GM12891 (cell line): ENCODE results near the gene DKKL1.
"Not testable (repeated sequence)": the region's sequence is repeated elsewhere in the genome, so short reads cannot be mapped to it uniquely, and the experiment has no call there.

Source experiments
- DNase-seq: peaks from one replicate; pipeline ENCODE4 v3.0.0; 2011; ENCODE audit warnings: low spot score; ENCODE audit not compliant: insufficient read length
- FAIRE-seq: peaks from 2 replicates; lab custom pipeline; 2011; peaks lifted over from hg19 to GRCh38; lab: Jason Lieb, UNC
- PAX5 ChIP-seq: IDR thresholded peaks from 2 replicates; pipeline ENCODE4 v1.6.1; 2011; ENCODE audit warnings: low read length, moderate library complexity, mild to moderate bottlenecking; ENCODE audit not compliant: insufficient read depth, severe bottlenecking
- POLR2A ChIP-seq: IDR thresholded peaks from 2 replicates; pipeline ENCODE4 v1.6.1; 2011; ENCODE audit warnings: low read depth, low read length, control low read depth
- POLR2AphosphoS5 ChIP-seq: IDR thresholded peaks from 2 replicates; pipeline ENCODE4 v1.6.1; 2011; ENCODE audit warnings: low read depth, low read length, control low read depth
- POU2F2 ChIP-seq: IDR thresholded peaks from 2 replicates; pipeline ENCODE4 v1.6.1; 2011; ENCODE audit warnings: low read depth, mild to moderate bottlenecking, control low read depth, low read length, moderate library complexity
- SPI1 ChIP-seq: IDR thresholded peaks from 2 replicates; pipeline ENCODE4 v1.6.1; 2011; ENCODE audit warnings: low read depth, low read length, control low read depth
- TAF1 ChIP-seq: IDR thresholded peaks from 2 replicates; pipeline ENCODE4 v1.6.1; 2011; ENCODE audit warnings: low read depth, low read length, control low read depth

DKKL1 gene

DNA sequence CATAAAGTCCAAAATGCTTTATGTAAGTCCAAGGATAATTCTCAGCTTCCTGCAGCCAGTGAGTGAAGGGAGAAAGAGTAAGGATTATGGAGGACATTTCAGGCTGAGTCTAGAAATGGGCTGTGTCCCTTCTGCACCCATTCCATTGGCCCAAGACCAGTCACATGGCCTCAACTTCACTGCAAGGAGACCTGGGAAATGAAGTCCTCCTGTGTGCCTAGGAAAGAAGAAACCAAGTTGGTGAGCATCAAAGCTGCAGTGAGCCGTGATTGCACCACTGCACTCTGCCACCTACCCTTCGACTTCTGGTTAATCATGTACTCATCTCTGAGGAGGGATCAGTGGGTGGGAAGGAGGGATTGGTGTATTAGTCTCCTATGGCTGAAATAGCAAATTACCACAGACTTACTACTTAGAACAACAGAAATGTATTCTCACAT, 32.0 kb upstream of the DKKL1 start:
- no peak for TF ChIP-seq SPI1
- no peak for TF ChIP-seq POU2F2
- TF ChIP-seq PAX5 = no peak
- no peak for TF ChIP-seq POLR2AphosphoS5
- TF ChIP-seq TAF1 = no peak
- no peak for TF ChIP-seq POLR2A
- DNase-seq (no peak), FAIRE-seq (peak; percentile 96)

DNA sequence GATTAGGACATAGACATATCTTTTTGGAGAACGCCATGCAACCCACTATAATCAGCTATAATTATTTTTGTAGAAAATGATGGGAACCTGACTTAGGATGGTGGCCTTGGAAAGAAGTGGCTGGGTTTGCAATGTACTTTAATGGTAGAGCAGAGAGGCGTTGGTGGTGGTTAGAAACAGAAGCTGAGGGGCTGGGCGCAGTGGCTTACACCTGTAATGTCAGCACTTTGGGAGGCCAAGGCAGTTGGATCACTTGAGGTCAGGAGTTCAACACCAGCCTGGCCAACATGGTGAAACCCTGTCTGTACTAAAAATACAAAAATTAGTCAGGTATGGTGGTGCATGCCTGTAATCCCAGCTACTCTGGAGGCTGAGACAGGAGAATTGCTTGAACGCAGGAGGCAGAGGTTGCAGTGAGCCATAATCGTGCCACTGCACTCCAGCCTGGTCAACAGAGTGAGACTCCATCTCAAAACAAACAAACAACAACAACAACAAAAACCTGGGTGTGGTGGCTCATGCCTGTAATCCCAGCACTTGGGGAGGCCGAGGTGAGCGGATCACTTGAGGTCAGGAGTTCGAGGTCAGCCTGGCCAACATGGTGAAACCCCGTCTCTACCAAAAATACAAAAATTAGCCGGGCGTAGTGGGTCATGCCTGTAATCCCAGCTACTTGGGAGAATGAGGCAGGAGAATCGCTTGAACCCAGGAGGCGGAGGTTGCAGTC, 30.8 kb upstream of the DKKL1 start:
- not testable (repeated sequence) for FAIRE-seq

DNA sequence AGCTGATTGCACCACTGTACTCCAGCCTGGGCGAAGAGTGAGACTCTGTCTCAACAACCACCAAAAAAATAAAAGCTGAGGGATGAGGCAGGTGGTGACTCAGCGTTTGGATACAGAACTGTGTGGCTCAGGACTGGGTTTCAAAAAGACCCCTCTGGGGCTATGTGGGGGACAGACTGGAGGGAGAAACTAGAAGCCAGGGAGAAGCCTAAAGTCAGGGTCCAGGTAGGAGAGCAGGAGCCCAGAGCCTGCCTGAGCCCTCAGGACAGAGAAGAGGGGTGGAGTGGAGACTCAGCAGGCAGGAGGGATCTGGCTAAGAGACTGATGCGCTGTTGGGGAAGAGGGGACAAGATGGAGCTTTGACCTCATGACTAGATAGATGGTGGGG, 30.3 kb upstream of the DKKL1 start:
- FAIRE-seq (no peak), DNase-seq (no peak)
- TF ChIP-seq POLR2A (no peak), POU2F2 (no peak), SPI1 (no peak), POLR2AphosphoS5 (no peak), TAF1 (no peak), PAX5 (no peak)

More for the DNA sequence above, 30.8 kb upstream of the DKKL1 start:
- not testable (repeated sequence) for DNase-seq

DNA sequence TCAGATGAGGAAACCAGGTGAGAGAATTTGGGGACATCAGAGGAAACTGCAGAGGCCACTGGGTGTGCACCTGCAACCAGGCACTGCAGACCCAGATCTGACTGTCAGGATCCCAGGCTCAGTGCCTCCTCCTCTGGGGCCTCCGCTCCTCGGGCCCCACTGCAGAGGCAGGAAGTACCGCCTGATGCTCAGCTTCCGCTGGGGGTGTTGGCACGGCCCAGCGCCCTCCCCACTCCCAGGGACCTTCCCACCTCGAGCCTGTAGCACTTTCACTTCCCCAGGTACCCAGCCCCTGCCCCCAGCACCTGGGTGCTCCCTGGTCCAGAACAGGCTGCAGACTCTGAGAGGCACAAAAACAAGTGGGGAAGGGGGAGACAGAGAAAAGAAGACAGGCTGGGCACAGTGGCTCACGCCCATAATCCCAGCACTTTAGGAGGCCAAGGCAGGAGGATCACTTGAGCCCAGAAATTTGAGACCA, 29.8 kb upstream of the DKKL1 start:
- TF ChIP-seq PAX5 = peak; percentile 57
- TF ChIP-seq TAF1 = peak; percentile 55; the same call in 1 of the 2 replicates
- peak; percentile 81 for TF ChIP-seq POLR2AphosphoS5
- TF ChIP-seq POLR2A = peak; percentile 73
- TF ChIP-seq POU2F2 = no peak; the same call in 1 of the 2 replicates
- peak; percentile 95 for TF ChIP-seq SPI1
- no peak for DNase-seq
- FAIRE-seq = peak; percentile 94

DNA sequence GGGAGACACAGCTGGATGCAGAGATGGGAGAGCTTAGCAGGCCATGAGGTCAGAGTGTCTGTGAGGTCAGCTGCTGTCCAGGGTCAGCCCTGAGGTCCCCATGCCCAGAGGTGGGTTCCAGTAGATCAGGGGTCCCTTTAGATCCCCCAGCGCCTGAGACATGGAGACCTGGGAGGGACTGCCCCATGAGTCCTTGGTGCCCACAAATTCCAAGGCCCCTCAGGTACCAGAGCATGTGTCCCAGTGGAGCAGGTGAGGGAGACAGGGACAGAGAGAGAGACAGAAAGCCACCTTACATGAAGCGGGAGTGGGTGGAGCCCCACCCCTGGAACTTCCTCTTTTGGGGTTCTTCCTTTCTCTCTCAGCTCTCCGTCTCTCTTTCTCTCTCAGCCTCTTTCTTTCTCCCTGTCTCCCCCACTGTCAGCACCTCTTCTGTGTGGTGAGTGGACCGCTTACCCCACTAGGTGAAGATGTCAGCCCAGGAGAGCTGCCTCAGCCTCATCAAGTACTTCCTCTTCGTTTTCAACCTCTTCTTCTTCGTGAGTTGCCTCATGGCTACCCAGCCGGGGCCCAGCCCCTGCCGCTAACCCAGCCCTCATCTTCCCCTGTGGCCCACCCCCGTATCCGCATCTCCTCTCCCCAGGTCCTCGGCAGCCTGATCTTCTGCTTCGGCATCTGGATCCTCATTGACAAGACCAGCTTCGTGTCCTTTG, 28.4 kb upstream of the DKKL1 start, which contains the start of gene CD37:
CD37 (plus strand) TSS at position 336 of the 713 bp plus-strand sequence; CDS start at position 471, 135 bp downstream.
- DNase-seq (peak; percentile 58), FAIRE-seq (peak; percentile 81)
- TF ChIP-seq POU2F2 (0 out of 2 replicates have a peak, but pooled peaks have one; percentile 13), TAF1 (peak; percentile 74), PAX5 (no peak), SPI1 (peak; percentile 88), POLR2AphosphoS5 (peak; percentile 87), POLR2A (peak; percentile 83)

DNA sequence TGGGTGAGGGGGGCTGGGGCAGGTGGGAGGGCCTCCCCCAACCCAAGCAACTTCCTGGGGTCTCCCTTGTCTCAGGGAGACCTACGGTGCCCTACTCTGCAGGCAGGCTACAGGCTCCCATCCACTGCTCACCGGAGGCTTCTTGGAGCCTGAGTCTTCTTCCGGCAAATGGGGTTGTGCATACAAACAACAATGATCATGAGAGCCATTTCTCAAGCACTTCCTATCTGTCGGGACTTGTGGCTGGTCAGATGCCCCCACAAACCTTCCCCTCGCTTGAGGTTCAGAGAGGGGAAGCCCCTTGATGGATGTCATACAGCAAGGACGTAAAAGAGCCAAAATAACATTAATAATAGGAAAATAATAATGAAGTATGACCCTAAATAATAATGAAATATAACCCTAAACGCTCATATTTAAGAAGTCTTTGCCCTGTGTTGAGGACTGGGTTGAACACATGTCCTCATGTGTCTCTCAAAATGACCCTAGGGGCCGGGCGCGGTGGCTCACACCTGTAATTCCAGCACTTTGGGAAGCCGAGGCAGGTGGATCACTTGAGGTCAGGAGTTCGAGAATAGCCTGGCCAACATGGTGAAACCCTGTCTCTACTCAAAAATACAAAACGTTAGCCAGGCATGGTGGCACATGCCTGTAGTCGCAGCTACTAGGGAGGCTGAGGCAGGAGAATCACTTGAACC, 27.7 kb upstream of the DKKL1 start:
- TF ChIP-seq POU2F2 = no peak
- TF ChIP-seq POLR2A = no peak
- no peak for TF ChIP-seq POLR2AphosphoS5
- no peak for TF ChIP-seq PAX5
- no peak for TF ChIP-seq TAF1
- no peak for TF ChIP-seq SPI1
- peak; percentile 52 for FAIRE-seq
- no peak for DNase-seq

DNA sequence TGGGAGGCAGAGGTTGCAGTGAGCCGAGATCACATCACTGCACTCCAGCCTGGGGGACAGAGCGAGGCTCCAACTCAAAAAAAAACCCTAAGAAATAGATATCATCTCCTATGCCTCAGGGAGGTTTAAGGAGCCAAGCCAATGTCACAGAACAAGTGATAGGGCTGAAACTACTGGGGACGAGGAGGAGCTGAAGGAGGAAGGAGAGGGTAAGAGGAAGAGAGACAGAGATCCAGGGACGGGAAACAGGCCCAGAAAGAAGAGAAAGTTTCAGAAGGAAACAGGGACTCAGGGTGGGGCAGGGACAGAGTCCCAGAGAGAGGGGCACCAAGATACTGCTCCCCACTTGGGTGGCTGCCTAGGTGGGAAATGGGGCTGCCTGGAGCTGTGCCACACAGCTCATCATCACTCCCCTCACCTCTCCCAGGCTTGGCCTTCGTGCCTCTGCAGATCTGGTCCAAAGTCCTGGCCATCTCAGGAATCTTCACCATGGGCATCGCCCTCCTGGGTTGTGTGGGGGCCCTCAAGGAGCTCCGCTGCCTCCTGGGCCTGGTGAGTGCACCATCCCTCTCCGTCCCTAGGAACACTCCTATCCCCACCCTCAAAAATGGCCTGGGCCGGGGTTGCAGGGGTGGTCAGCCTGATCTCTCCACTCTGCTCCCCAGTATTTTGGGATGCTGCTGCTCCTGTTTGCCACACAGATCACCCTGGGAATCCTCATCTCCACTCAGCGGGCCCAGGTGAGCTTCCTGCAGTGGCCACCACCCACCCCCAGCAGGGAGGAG, 27.0 kb upstream of the DKKL1 start:
- TF ChIP-seq TAF1 (no peak), POLR2A (no peak), POLR2AphosphoS5 (no peak), PAX5 (no peak), POU2F2 (no peak), SPI1 (no peak)
- no peak for FAIRE-seq
- DNase-seq = no peak

DNA sequence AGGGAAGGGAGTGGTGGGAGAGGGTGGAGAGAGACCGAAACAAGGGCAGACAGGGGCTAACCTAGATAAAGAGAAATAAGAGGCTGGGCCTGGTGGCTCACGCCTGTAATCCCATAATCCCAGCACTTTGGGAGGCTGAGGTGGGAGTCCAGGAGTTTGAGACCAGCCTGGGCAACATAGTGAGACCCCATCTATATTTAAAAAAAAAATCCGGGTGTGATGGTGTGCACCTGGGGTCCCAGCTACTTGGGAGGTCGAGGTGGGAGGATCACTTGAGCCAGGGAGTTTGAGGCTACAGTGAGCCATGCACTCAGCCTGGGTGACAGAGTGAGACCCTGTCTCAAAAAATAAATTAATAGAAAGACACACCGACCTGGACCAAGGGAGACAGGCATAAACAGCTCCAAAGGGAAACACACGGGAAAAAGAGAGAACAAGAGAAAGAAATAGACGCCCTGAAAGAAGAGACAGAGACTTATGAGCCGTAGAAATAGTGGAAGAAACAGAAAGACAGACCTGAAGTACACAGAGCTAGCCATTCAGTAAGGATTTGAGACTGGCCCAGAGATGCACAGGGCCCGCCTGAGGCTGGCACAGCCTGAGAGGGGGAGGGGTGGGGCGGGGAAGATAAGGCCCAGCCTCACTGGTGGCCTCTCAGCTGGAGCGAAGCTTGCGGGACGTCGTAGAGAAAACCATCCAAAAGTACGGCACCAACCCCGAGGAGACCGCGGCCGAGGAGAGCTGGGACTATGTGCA, 26.2 kb upstream of the DKKL1 start:
- TF ChIP-seq POU2F2 (no peak), SPI1 (no peak), POLR2AphosphoS5 (no peak), TAF1 (no peak), POLR2A (no peak), PAX5 (no peak)
- no peak for FAIRE-seq
- DNase-seq = no peak
